ENCODE data around the gene KLF16. TPM values are rescaled to one million over a fixed set of nuclear protein-coding genes. Genes with fewer than 3 reads are reported as not detected.

KLF16 gene
- total and polyA plus RNA-seq, 9 of the 15 experiments (the other 6 are each of a cell fraction or from before 2014, with no cell fraction given): 0.04 to 60.4 (median 6.8) TPM

- TF ChIP-seq ARID4B (CRISPR knock-in tag; IDR thresholded peaks at IDR 0.05) (no peak), NR1H2 (CRISPR knock-in tag; IDR thresholded peaks at IDR 0.05) (no peak), ZNF57 (CRISPR knock-in tag; IDR thresholded peaks at IDR 0.05) (no peak), ZNF507 (tag; conservative IDR thresholded peaks at IDR 0.05) (no peak), ZNF311 (CRISPR knock-in tag; IDR thresholded peaks at IDR 0.05) (no peak), ZNF316 (IDR thresholded peaks at IDR 0.05) (no peak), ZNF764 (CRISPR knock-in tag; IDR thresholded peaks at IDR 0.05; ENCODE audit: low read depth) (peak; percentile 87), EGR1 (conservative IDR thresholded peaks at IDR 0.05) (no peak), CLOCK (CRISPR knock-in tag; IDR thresholded peaks at IDR 0.05; ENCODE audit: borderline replicate concordance) (no peak), ZNF589 (CRISPR knock-in tag; IDR thresholded peaks at IDR 0.05; ENCODE audit: low read depth) (no peak), E2F1 (CRISPR knock-in tag; IDR thresholded peaks at IDR 0.05) (no peak), MTA2 (IDR thresholded peaks at IDR 0.05; ENCODE audit: low read depth) (no peak), MCM7 (IDR thresholded peaks at IDR 0.05) (no peak), ZNF140 (CRISPR knock-in tag; IDR thresholded peaks at IDR 0.05) (no peak), TFAP4 (CRISPR knock-in tag; IDR thresholded peaks at IDR 0.05; ENCODE audit: borderline replicate concordance) (no peak), HMGXB4 (CRISPR knock-in tag; IDR thresholded peaks at IDR 0.05) (no peak), RBM25 (IDR thresholded peaks at IDR 0.05; ENCODE audit: low read depth, low read length, severe bottlenecking) (no peak), ATF4 (CRISPR knock-in tag; IDR thresholded peaks at IDR 0.05) (no peak), ZNF165 (CRISPR knock-in tag; IDR thresholded peaks at IDR 0.05; ENCODE audit: borderline replicate concordance) (no peak)
These were observed 41.4 kb upstream of the KLF16 start (continued) for GRCh38 chr19:1904860-1905109.
